Muscle layer of duodenum (tissue), 2 donors: ENCODE measurements around the gene ADAMTS6.
"Not testable (repeated sequence)": the region's sequence is repeated elsewhere in the genome, so short reads cannot be mapped to it uniquely, and the experiment has no call there.

ENCODE experiments used
- H3K27ac ChIP-seq: one replicate; pipeline ENCODE4 v1.7.0; 2013; ENCODE audit warnings: mild to moderate bottlenecking, low read length
- H3K27me3 ChIP-seq: one replicate; pipeline ENCODE4 v1.7.0; 2013; ENCODE audit warnings: low read depth, mild to moderate bottlenecking, control low read depth, low read length
- H3K36me3 ChIP-seq, 2 donors: one replicate each; pipeline ENCODE4 v1.7.0; 2013; ENCODE audit warnings: low read length in 2 of 2, control low read depth in 1 of 2, mild to moderate bottlenecking in 1 of 2; ENCODE audit not compliant: insufficient read depth in 2 of 2, control insufficient read depth in 1 of 2
- H3K4me1 ChIP-seq, 2 donors: one replicate each; pipeline ENCODE4 v1.7.0; 2013; ENCODE audit warnings: low read length in 2 of 2, mild to moderate bottlenecking in 2 of 2, control low read depth in 1 of 2, moderate library complexity in 1 of 2; ENCODE audit not compliant: insufficient read depth in 2 of 2, control insufficient read depth in 1 of 2
- H3K4me3 ChIP-seq, 2 donors: one replicate each; pipeline ENCODE4 v1.7.0; 2013; ENCODE audit warnings: low read length in 2 of 2, low read depth in 1 of 2, mild to moderate bottlenecking in 1 of 2
- H3K9me3 ChIP-seq, 2 donors: one replicate each; pipeline ENCODE4 v1.7.0; 2013; ENCODE audit warnings: low read length in 2 of 2, control low read depth in 1 of 2, mild to moderate bottlenecking in 1 of 2; ENCODE audit not compliant: control insufficient read depth in 1 of 2
- donor health status: healthy.

ADAMTS6 gene

DNA sequence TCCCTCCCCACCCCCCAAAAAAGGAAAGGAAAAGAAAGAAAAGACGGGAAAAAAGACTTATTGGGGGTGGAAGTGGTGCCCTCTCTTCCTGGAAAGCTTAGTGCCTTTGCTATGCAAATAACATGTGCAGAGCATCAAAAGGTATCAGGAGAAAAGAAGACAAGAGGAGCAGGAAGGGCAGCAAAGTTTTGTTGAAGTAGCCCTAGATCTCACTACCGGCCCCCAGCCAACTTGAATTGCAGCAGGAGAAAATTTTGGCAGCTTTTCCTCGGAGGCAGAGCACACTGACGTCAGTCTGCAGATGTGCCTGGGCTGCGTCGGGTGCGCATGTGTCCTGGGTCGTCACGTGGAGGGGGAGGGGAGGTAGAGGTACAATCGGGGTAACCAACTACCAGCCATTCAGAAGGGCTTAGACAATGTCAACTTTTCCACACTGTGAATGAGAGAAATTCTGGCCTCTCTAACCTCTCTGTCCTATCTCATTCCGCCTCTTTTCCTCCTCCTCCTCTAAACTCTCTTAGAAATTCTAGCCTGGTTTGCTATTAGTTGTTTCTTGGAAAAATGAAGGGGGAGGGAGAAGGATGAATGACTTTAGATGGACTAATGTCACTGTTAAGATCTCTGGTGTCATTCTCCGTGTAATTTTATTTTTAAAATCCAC lies at the start of gene ADAMTS6:
Gene ADAMTS6, minus strand, starts transcription at position 286 of the 661 bp plus-strand sequence. CDS start 8,247 bp downstream, outside the sequence.
- H3K4me1 ChIP-seq = peaks cover 3 to 6% of the 10 kb centered on the region in 2 donors
- no peaks in the 10 kb centered on the region for H3K9me3 ChIP-seq
- H3K27ac ChIP-seq = peak within 1 kb of the TSS; percentile 87
- H3K4me3 ChIP-seq = peak within 1 kb of the TSS; percentile 84 to 85
- peaks cover 0 to 5% of the 10 kb centered on the region in 2 donors for H3K36me3 ChIP-seq
- H3K27me3 ChIP-seq = no peaks in the 10 kb centered on the region

DNA sequence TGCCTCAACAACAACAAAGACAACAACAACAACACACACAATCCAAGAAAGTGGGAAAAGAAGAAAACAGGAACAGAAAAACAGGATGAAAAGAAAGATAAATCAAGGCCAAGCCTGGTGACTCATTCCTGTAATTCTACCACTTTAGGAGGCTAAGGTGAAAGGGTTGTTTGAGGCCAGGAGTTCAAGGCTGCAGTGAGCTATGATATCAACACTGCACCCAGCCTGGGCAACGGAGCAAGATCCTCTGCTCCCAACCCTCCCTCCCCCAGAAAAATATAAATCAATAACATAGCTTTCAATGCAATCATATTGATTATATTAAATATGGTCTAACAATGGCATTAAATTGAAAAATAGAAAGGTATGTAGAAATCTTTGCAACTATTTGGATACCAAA lies 49.2 kb upstream of the ADAMTS6 start:
- H3K27me3 ChIP-seq = no peaks in the 10 kb centered on the region
- H3K4me1 ChIP-seq = no peaks in the 10 kb centered on the region
- H3K36me3 ChIP-seq = no peaks in the 10 kb centered on the region
- no peak overlapping the region for H3K27ac ChIP-seq
- no peaks in the 10 kb centered on the region for H3K9me3 ChIP-seq
- no peak overlapping the region for H3K4me3 ChIP-seq

DNA sequence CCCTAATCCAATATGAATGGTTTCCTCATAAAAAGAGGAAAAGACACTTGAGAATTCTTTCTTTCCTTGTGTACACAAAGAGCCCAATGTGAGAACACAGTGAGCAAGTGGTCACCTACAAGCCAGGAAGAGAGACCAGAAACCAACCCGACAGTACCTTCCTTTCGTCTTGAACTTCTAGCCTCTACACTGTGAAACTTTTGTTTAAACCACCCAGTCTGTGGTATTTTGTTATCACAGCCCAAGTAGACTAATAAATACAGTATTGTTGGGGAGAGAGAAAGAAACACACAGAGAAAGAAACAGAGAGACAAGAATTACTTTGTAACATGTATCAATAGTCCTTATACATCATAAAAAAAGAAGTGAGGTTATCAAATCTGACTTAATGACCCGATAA lies 44.0 kb upstream of the ADAMTS6 start:
- Histone ChIP-seq H3K27ac (no peak overlapping the region), H3K4me3 (no peak overlapping the region), H3K36me3 (no peaks in the 10 kb centered on the region)

GRCh38 chr5:65512170-65512937 lies 30.6 kb upstream of the ADAMTS6 start:
- Histone ChIP-seq H3K36me3 (no peaks in the 10 kb centered on the region), H3K27ac (no peak overlapping the region), H3K9me3 (no peaks in the 10 kb centered on the region), H3K4me3 (no peak overlapping the region), H3K27me3 (no peaks in the 10 kb centered on the region), H3K4me1 (no peaks in the 10 kb centered on the region)

More for the DNA sequence above, 44.0 kb upstream of the ADAMTS6 start:
- no peaks in the 10 kb centered on the region for H3K9me3 ChIP-seq
- no peaks in the 10 kb centered on the region for H3K27me3 ChIP-seq
- H3K4me1 ChIP-seq = no peaks in the 10 kb centered on the region

DNA sequence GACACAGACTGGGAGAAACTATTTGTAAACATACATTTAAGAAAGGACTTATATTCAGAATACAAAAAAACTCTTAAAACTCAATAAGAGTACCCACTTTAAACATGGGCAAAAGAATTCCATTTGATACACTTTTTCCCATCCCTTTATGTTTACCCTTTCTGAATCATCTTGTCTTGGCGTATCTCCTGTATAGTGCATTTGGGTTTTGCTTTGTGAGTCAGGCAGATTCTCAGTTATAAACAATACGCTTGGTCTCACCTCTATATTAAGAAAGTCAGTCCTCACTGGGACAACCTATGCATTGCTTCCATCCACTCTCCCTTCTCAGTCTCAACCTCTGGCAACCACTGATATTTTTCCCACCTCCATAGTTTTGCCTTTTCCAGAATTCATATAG lies 27.3 kb upstream of the ADAMTS6 start:
- no peak overlapping the region for H3K4me3 ChIP-seq
- H3K9me3 ChIP-seq = no peaks in the 10 kb centered on the region
- no peak overlapping the region for H3K27ac ChIP-seq
- H3K36me3 ChIP-seq = no peaks in the 10 kb centered on the region
- H3K4me1 ChIP-seq = no peaks in the 10 kb centered on the region
- H3K27me3 ChIP-seq = no peaks in the 10 kb centered on the region

- no peaks in the 10 kb centered on the region for H3K9me3 ChIP-seq
- no peaks in the 10 kb centered on the region for H3K36me3 ChIP-seq
- no peaks in the 10 kb centered on the region for H3K27me3 ChIP-seq
- H3K4me1 ChIP-seq = no peaks in the 10 kb centered on the region
- no peak overlapping the region for H3K27ac ChIP-seq
- no peak overlapping the region for H3K4me3 ChIP-seq
Measured at GRCh38 chr5:65506961-65507360, 25.2 kb upstream of the ADAMTS6 start.

- Histone ChIP-seq H3K27me3 (no peaks in the 10 kb centered on the region), H3K4me1 (no peaks in the 10 kb centered on the region), H3K27ac (no peak overlapping the region), H3K4me3 (no peak overlapping the region), H3K9me3 (no peaks in the 10 kb centered on the region), H3K36me3 (no peaks in the 10 kb centered on the region)
Measured at GRCh38 chr5:65489119-65489518, 7.4 kb upstream of the ADAMTS6 start.

DNA sequence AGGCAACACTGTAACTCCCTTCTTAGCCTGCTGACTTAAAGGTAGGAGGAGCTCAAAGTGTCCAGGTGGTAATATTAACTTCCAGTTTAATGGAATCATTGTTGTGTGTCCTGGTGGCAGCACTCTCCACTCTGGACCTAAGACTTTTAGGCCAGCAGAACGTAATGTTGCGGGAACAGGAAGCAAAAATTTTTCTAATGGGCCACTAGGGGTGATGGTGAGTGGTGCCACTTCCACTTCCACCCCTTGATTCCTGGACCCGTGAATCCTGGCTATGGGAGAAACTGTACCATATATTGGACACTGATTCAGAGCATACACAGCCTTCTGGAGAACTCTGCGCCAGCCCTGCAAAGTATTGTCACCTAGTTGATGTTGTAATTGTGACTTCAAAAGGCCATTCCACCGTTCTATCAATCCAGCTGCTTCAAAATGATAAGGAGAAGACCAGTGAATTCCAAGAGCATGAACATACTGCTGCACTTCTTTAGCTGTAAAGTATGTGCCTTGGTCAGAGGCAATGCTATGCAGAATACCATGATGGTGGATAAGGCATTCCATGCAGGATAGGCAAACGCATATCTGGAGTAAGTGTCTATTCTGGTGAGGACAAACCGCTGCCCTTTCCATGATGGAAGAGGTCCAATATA lies 6.4 kb upstream of the ADAMTS6 start:
- H3K4me1 ChIP-seq, H3K27me3 ChIP-seq, H3K4me3 ChIP-seq, H3K36me3 ChIP-seq, H3K9me3 ChIP-seq, H3K27ac ChIP-seq: not testable (repeated sequence)

DNA sequence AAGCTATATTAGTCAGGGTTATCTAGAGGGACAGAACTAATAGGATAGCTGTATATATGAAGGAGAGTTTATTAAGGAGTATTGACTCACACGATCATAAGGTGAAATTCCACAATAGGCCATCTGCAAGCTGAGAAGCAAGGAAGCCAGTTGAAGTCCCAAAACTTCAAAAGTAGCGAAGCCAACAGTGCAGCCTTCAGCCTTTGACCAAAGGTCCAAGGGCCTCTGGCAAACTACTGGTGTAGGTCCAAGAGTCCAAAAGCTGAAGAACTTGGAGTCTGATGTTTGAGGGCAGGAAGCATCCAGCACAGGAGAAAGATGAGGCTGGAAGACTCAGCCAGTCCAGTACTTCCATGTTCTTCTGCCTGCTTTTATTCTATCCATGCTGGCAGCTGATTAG lies 5.1 kb upstream of the ADAMTS6 start:
- not testable (repeated sequence) for H3K4me3 ChIP-seq, H3K9me3 ChIP-seq, H3K27ac ChIP-seq, H3K36me3 ChIP-seq, H3K27me3 ChIP-seq, H3K4me1 ChIP-seq

DNA sequence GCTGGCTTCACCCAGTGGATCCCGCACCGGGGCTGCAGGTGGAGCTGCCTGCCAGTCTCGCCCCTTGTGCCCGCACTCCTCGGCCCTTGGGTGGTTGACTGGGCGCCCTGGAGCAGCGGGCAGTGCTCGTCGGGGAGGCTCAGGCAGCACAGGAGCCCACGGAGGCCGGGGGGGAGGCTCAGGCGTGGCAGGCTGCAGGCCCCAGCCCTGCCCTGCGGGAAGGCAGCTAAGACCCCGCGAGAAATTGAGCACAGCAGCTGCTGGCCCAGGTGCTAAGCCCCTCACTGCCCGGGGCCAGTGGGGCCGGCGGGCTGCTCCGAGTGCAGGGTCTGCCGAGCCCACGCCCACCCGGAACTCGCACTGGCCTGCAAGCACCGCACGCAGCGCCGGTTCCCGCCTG lies 3.7 kb upstream of the ADAMTS6 start:
- H3K4me1 ChIP-seq = peaks cover 0 to 3% of the 10 kb centered on the region in 2 donors
- no peaks in the 10 kb centered on the region for H3K9me3 ChIP-seq
- H3K36me3 ChIP-seq = peaks cover 0 to 5% of the 10 kb centered on the region in 2 donors
- no peaks in the 10 kb centered on the region for H3K27me3 ChIP-seq
- H3K27ac ChIP-seq = no peak overlapping the region
- H3K4me3 ChIP-seq = no peak overlapping the region

DNA sequence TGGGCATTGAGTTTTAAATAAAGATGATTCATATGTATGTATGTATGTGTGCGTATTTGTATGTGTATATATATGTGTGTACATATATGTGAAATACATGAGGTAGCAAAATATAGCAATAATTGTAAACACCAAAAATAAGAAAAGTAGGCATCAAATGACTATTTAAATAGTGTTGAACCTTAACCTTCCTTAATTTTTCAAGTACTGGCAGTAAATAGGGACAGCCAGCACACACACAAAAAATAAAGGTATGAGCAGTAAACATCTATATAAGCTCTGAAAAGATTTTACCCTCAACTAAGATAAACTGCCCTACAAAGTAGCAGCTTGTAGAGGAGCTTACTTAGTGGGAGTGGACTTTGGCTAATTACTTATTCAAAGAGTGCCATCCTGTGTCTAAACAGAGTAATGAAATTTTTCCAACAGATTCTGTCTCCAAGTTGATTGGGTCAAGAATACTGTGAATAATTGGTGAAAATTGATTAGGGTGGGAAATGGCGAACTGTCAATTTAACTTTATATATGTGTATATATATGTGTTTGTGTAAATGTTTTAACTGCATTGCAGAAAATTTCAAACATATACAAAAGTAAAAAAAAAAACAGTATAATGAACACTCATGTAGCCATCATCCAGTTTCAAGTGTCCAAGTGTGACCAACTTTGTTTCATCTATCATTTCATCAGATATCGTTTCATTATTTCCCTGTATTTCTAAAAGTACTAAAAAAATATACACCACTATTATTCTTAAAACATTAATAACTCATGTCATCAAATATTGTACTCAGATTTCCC lies 2.0 kb upstream of the ADAMTS6 start:
- peak overlapping the region; percentile 87 for H3K27ac ChIP-seq
- H3K4me3 ChIP-seq = peak overlapping the region; percentile 84 to 85
- peaks cover 0 to 5% of the 10 kb centered on the region in 2 donors for H3K36me3 ChIP-seq
- H3K4me1 ChIP-seq = peaks cover 3 to 6% of the 10 kb centered on the region in 2 donors
- no peaks in the 10 kb centered on the region for H3K27me3 ChIP-seq
- H3K9me3 ChIP-seq = no peaks in the 10 kb centered on the region
